Prostate gland (tissue), 2 donors: ENCODE results near the gene FAM216B.

Experiments used
- POLR2A ChIP-seq: fragments of 450-650 bp; IDR thresholded peaks from one replicate; pipeline ENCODE4 v1.6.1; 2016; ENCODE audit warnings: antibody characterized with exemption, mild to moderate bottlenecking
- POLR2AphosphoS5 ChIP-seq: sonication (generic); formaldehyde crosslinking; IDR thresholded peaks from one replicate; pipeline ENCODE4 v1.6.1; 2017; ENCODE audit warnings: antibody characterized with exemption
- TF ChIP-seq, protein P1 (sequence below), 4 experiments: fragments of 200-600 bp in 2 of 4; fragments of 450-650 bp in 2 of 4; sonication (generic) in 2 of 4; IDR thresholded peaks; 1 replicate in 3 of 4; 2 replicates in 1 of 4; pipeline ENCODE4 v1.5.1; 2016 to 2019; ENCODE audit warnings: antibody characterized with exemption in 4 of 4, mild to moderate bottlenecking in 2 of 4, moderate library complexity in 2 of 4

DNA sequence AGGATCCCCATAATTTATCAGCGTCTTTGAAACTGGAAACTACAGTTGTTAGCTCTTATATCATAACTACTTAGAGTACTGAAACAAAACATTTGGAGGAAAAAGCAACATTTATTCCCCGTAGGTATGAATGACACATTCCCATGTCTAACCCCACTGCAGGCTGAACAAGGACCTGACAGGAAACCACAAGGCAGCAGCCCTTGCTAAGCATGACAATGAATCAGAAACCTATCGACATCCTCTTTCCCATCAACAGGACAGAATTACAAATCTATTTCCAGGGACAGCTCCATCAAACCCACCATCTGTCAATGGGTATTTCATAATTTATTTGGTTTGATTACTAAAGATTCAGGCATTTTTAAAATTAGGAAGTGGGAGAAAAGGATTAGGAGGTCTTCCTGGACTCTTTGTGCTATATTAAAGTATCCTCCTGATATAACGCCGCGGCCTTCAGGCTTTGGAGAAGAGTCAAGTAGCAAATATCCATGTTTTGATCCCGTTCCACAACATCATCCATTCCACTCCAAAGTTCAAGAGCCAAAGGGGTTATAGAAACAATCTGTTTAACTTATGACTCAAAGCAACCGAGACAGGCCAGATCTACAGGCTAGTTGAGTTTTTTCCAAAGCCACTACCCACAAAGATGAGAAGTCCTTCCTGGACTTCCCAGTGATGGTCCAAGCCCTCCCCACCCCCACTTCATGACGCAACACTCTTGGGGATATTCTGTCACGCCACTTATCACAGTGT, 51.1 kb downstream of the FAM216B start:
- TF ChIP-seq, protein P1, sequence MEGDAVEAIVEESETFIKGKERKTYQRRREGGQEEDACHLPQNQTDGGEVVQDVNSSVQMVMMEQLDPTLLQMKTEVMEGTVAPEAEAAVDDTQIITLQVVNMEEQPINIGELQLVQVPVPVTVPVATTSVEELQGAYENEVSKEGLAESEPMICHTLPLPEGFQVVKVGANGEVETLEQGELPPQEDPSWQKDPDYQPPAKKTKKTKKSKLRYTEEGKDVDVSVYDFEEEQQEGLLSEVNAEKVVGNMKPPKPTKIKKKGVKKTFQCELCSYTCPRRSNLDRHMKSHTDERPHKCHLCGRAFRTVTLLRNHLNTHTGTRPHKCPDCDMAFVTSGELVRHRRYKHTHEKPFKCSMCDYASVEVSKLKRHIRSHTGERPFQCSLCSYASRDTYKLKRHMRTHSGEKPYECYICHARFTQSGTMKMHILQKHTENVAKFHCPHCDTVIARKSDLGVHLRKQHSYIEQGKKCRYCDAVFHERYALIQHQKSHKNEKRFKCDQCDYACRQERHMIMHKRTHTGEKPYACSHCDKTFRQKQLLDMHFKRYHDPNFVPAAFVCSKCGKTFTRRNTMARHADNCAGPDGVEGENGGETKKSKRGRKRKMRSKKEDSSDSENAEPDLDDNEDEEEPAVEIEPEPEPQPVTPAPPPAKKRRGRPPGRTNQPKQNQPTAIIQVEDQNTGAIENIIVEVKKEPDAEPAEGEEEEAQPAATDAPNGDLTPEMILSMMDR (IDR thresholded peaks at IDR 0.05) = no peak
- TF ChIP-seq POLR2AphosphoS5 (no peak), POLR2A (no peak)
